ENCODE results near the gene MRPL20. TPM values are rescaled to one million over a fixed set of nuclear protein-coding genes. Genes with fewer than 3 reads are reported as not detected.

Gene MRPL20
- polyA plus RNA-seq, 1 of the 3 experiments (the other 2 are of a cell fraction) = 210 TPM

- peak; percentile 85 for TF ChIP-seq TEAD4 (IDR thresholded peaks at IDR 0.05; ENCODE audit: borderline replicate concordance, insufficient read depth)
- TF ChIP-seq FOSL2 (IDR thresholded peaks at IDR 0.05; ENCODE audit: borderline replicate concordance, low read depth) = peak; percentile 90; the same call in 1 of the 2 replicates
- TF ChIP-seq EP300 (IDR thresholded peaks at IDR 0.05; ENCODE audit: borderline replicate concordance in 1 of 2, low read depth in 1 of 2, low read length in 1 of 2) = peak in 1 of 2 experiments; percentile 63; a peak in 1 of 4 replicates
- no peak for TF ChIP-seq MEF2A (IDR thresholded peaks at IDR 0.05; ENCODE audit: borderline replicate concordance, low read depth)
- peak; percentile 68 for TF ChIP-seq TCF12 (IDR thresholded peaks at IDR 0.05)
- TF ChIP-seq GABPA (IDR thresholded peaks at IDR 0.05; ENCODE audit: low read depth) = no peak
- TF ChIP-seq, protein P1, sequence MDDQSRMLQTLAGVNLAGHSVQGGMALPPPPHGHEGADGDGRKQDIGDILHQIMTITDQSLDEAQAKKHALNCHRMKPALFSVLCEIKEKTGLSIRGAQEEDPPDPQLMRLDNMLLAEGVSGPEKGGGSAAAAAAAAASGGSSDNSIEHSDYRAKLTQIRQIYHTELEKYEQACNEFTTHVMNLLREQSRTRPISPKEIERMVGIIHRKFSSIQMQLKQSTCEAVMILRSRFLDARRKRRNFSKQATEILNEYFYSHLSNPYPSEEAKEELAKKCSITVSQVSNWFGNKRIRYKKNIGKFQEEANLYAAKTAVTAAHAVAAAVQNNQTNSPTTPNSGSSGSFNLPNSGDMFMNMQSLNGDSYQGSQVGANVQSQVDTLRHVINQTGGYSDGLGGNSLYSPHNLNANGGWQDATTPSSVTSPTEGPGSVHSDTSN (IDR thresholded peaks at IDR 0.05) = peak; percentile 52
- no peak for TF ChIP-seq SMC3 (IDR thresholded peaks at IDR 0.05; ENCODE audit: low read depth, low read length)
These were observed 46.5 kb downstream of the MRPL20 start (continued) for GRCh38 chr1:1360506-1361169.

DNA sequence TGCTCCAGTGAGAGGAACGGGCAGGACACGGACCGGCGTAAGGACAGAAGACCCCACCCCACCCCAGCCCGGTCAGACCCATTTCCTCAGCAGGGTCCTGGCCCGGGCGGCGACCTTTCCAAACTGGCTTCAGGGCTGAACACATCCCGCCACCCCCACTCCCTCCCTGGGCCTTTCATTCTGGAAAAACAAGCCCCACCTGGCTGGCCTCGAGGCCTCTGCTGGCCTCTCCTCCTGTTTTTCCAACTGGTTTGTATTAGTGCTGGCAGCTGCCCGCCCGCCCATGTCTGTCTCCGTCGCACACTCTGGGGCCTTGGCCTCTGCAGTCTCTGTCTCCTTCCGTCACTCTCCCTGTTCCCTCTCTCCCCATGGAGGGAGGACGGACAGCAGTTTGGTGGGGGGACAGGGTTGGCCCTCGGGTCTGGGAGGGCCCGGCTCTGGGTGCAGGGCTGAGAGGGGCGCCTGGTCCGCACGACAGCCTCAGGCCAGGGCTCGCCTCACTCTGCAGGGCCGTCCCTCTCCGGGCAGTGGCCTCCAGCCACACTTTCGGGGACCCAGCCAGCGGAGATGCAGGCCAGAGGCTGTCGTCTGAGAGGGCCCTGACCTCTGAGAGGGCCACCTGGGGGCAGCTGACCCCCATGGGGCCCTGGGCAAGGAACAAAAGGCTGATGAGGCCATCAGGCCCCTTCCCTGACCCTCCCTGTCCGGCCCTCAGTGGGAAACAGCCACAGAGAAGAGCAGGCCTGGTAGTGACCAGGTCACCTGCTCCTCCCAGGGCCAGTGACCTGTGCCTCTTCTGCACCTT lies 47.2 kb downstream of the MRPL20 start:
- TF ChIP-seq POLR2AphosphoS5 (IDR thresholded peaks at IDR 0.05; ENCODE audit: low read depth, low read length) (0 out of 2 replicates have a peak, but pooled peaks have one; percentile 25), JUND (IDR thresholded peaks at IDR 0.05) (no peak), MXI1 (IDR thresholded peaks at IDR 0.05; ENCODE audit: low read depth, low read length) (no peak), GABPA (IDR thresholded peaks at IDR 0.05; ENCODE audit: low read depth) (no peak), NRF1 (IDR thresholded peaks at IDR 0.05; ENCODE audit: low read depth, low read length) (no peak), TEAD4 (IDR thresholded peaks at IDR 0.05; ENCODE audit: borderline replicate concordance, insufficient read depth) (no peak), MEF2A (IDR thresholded peaks at IDR 0.05; ENCODE audit: borderline replicate concordance, low read depth) (no peak), TCF12 (IDR thresholded peaks at IDR 0.05) (peak; percentile 78), MAX (IDR thresholded peaks at IDR 0.05; ENCODE audit: low read depth) (peak; percentile 79), TAF1 (IDR thresholded peaks at IDR 0.05; ENCODE audit: borderline replicate concordance, low read depth, low read length) (no peak), CHD2 (IDR thresholded peaks at IDR 0.05; ENCODE audit: low read length, partially characterized antibody) (peak; percentile 66), EP300 (IDR thresholded peaks at IDR 0.05; ENCODE audit: borderline replicate concordance in 1 of 2, low read depth in 1 of 2, low read length in 1 of 2) (peak in 1 of 2 experiments; percentile 57; a peak in 1 of 4 replicates), FOSL2 (IDR thresholded peaks at IDR 0.05; ENCODE audit: borderline replicate concordance, low read depth) (no peak)
- TF ChIP-seq, protein P1 (IDR thresholded peaks at IDR 0.05) = no peak
- TF ChIP-seq, protein P2, sequence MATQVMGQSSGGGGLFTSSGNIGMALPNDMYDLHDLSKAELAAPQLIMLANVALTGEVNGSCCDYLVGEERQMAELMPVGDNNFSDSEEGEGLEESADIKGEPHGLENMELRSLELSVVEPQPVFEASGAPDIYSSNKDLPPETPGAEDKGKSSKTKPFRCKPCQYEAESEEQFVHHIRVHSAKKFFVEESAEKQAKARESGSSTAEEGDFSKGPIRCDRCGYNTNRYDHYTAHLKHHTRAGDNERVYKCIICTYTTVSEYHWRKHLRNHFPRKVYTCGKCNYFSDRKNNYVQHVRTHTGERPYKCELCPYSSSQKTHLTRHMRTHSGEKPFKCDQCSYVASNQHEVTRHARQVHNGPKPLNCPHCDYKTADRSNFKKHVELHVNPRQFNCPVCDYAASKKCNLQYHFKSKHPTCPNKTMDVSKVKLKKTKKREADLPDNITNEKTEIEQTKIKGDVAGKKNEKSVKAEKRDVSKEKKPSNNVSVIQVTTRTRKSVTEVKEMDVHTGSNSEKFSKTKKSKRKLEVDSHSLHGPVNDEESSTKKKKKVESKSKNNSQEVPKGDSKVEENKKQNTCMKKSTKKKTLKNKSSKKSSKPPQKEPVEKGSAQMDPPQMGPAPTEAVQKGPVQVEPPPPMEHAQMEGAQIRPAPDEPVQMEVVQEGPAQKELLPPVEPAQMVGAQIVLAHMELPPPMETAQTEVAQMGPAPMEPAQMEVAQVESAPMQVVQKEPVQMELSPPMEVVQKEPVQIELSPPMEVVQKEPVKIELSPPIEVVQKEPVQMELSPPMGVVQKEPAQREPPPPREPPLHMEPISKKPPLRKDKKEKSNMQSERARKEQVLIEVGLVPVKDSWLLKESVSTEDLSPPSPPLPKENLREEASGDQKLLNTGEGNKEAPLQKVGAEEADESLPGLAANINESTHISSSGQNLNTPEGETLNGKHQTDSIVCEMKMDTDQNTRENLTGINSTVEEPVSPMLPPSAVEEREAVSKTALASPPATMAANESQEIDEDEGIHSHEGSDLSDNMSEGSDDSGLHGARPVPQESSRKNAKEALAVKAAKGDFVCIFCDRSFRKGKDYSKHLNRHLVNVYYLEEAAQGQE (IDR thresholded peaks at IDR 0.05; ENCODE audit: low read depth, low read length) = no peak
- TF ChIP-seq, protein P3, sequence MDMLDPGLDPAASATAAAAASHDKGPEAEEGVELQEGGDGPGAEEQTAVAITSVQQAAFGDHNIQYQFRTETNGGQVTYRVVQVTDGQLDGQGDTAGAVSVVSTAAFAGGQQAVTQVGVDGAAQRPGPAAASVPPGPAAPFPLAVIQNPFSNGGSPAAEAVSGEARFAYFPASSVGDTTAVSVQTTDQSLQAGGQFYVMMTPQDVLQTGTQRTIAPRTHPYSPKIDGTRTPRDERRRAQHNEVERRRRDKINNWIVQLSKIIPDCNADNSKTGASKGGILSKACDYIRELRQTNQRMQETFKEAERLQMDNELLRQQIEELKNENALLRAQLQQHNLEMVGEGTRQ (IDR thresholded peaks at IDR 0.05; ENCODE audit: borderline replicate concordance, low read depth, low read length) = no peak
- H3K27ac ChIP-seq (ENCODE audit: low read depth in 2 of 2, low read length in 1 of 2) = peak overlapping the region; percentile 88 to 98
- H3F3A ChIP-seq (replicated peaks; ENCODE audit: insufficient read depth) = peaks cover 7% of the 10 kb centered on the region
- H3K9me3 ChIP-seq = no peaks in the 10 kb centered on the region
- CTCF ChIA-PET = interaction anchor here (0.6 to 3.6 kb wide), 2 partner anchors 8 to 11 kb away, joined by 3 to 37 read pairs; no protein-coding TSS in a partner anchor
- no peaks in the 10 kb centered on the region for H4K20me1 ChIP-seq (ENCODE audit: insufficient read depth)
- POLR2A ChIA-PET = interaction anchor here (0.7 to 1.6 kb wide), 3 partner anchors 10 to 15 kb away, joined by 3 to 6 read pairs (median 3); partner anchors contain the start of gene AURKAIP1
- H2AFZ ChIP-seq (ENCODE audit: low read depth) = no peak overlapping the region
- no peak overlapping the region for H3K4me3 ChIP-seq (ENCODE audit: low read depth in 2 of 2, low read length in 1 of 2)
- peak; percentile 84 for DNase-seq
- peak overlapping the region; percentile 70 for H3K4me2 ChIP-seq
- H3K4me1 ChIP-seq (ENCODE audit: control insufficient read depth in 1 of 2, insufficient read depth in 2 of 2, low read depth in 1 of 2, low read length in 1 of 2) = peaks cover 20 to 40% of the 10 kb centered on the region in 2 experiments; a peak in 3 of 4 replicates
- no peaks in the 10 kb centered on the region for H3K79me2 ChIP-seq (ENCODE audit: insufficient read depth)
- no peaks in the 10 kb centered on the region for H3K36me3 ChIP-seq (replicated peaks in 1 of 2; ENCODE audit: control insufficient read depth in 1 of 2, insufficient read depth in 2 of 2, low read length in 1 of 2)
- no peaks in the 10 kb centered on the region for H3K27me3 ChIP-seq (ENCODE audit: insufficient read depth)
- peak overlapping the region; percentile 67 for H3K9ac ChIP-seq
- H3K9me2 ChIP-seq = no peaks in the 10 kb centered on the region
- WGBS (ENCODE audit: low lambda C conversion rate) = 31% methylated on average over 8 of the region's 28 CpGs

Measured in SK-N-SH (cell line).